ENCODE measurements around the gene COG5. TPM values are rescaled to one million over a fixed set of nuclear protein-coding genes. Genes with fewer than 3 reads are reported as not detected.
A peak's percentile ranks its signal among the peaks of the same experiment; 100 is the strongest.

COG5 gene
- total and polyA plus RNA-seq, 2 donors, result 15.4 to 79.4 TPM

GRCh38 chr7:107480932-107481331, 82.8 kb downstream of the COG5 start:
- Histone ChIP-seq H3K4me1 (ENCODE audit: insufficient read depth) (no peaks in the 10 kb centered on the region), H3K36me3 (ENCODE audit: insufficient read depth) (no peaks in the 10 kb centered on the region), H3K27ac (ENCODE audit: low read depth) (no peak overlapping the region), H3K4me3 (ENCODE audit: low read depth, low read length) (no peak overlapping the region)
- no peak for DNase-seq (ENCODE audit: extremely low spot score)
- WGBS, result 87% methylated on average over 3 of the region's 3 CpGs

- Histone ChIP-seq H3K4me3 (ENCODE audit: low read depth, low read length) (no peak overlapping the region), H3K36me3 (ENCODE audit: insufficient read depth) (no peaks in the 10 kb centered on the region), H3K27ac (ENCODE audit: low read depth) (no peak overlapping the region), H3K4me1 (ENCODE audit: insufficient read depth) (no peaks in the 10 kb centered on the region)
- no peak for DNase-seq (ENCODE audit: extremely low spot score)
- 93% methylated on average over 2 of the region's 2 CpGs for WGBS
These were observed 84.4 kb downstream of the COG5 start for GRCh38 chr7:107479303-107479702.

- no peak for DNase-seq (ENCODE audit: extremely low spot score)
- H3K36me3 ChIP-seq (ENCODE audit: insufficient read depth), result no peaks in the 10 kb centered on the region
- H3K4me1 ChIP-seq (ENCODE audit: insufficient read depth), result no peaks in the 10 kb centered on the region
- no peak overlapping the region for H3K4me3 ChIP-seq (ENCODE audit: low read depth, low read length)
- 86% methylated on average over 5 of the region's 5 CpGs for WGBS
- no peak overlapping the region for H3K27ac ChIP-seq (ENCODE audit: low read depth)
These were observed 89.6 kb downstream of the COG5 start for GRCh38 chr7:107474104-107474521.

DNA sequence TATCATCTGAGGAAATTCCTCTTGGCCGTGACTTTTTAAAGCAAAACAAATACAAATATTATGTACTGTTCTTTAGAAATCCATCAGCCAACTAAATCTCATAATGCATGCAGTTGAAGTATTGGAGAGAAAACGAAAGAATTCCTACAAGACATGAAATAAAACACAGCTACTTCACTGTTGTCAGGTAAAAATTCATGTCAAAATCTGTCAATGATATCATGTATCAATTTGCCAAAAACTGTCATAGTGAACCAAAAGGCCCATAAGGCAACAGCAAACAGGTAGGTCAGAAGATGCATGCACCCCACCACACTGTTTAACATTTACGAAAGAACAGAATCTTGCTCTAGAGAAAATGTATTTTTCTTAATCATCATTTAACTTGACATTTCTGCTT, 91.6 kb downstream of the COG5 start:
- Histone ChIP-seq H3K4me3 (ENCODE audit: low read depth, low read length) (no peak overlapping the region), H3K36me3 (ENCODE audit: insufficient read depth) (no peaks in the 10 kb centered on the region), H3K4me1 (ENCODE audit: insufficient read depth) (no peaks in the 10 kb centered on the region), H3K27ac (ENCODE audit: low read depth) (no peak overlapping the region)
- no peak for DNase-seq (ENCODE audit: extremely low spot score)
- 57% methylated on average over 3 of the region's 3 CpGs for WGBS

GRCh38 chr7:107471292-107472070, 92.2 kb downstream of the COG5 start:
- Histone ChIP-seq H3K27ac (ENCODE audit: low read depth) (no peak overlapping the region), H3K4me1 (ENCODE audit: insufficient read depth) (no peaks in the 10 kb centered on the region), H3K36me3 (ENCODE audit: insufficient read depth) (no peaks in the 10 kb centered on the region), H3K4me3 (ENCODE audit: low read depth, low read length) (no peak overlapping the region)
- 59% methylated on average over 3 of the region's 3 CpGs for WGBS
- no peak for DNase-seq (ENCODE audit: extremely low spot score)

DNA sequence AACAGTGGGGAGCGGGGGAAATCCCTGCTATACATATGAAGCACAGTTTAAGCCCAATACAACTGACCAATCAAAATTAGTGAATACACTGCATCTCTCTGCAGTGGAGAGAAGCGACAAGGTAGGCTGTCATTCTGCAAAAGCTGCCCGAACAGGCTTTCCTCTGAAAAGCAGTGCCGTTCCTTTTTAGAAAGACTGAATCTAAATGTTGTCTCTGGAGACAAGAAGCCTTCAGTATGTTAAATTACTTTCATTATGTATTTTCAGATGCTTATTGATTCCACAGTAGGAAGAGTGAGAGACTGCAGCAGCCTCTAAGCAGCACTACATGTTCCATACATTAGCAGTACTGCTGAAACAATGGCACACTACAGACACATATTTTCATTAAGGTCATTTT, 93.8 kb downstream of the COG5 start, which contains the start of gene GPR22:
Gene GPR22 (plus strand): TSS at position 129 of the 400 bp plus-strand sequence. CDS start 4,004 bp downstream, outside the sequence.
- 89% methylated on average over 4 of the region's 4 CpGs for WGBS
- H3K4me1 ChIP-seq (ENCODE audit: insufficient read depth), result no peaks in the 10 kb centered on the region
- no peaks in the 10 kb centered on the region for H3K36me3 ChIP-seq (ENCODE audit: insufficient read depth)
- H3K4me3 ChIP-seq (ENCODE audit: low read depth, low read length), result no peak within 1 kb of the TSS
- no peak within 1 kb of the TSS for H3K27ac ChIP-seq (ENCODE audit: low read depth)
- no peak for DNase-seq (ENCODE audit: extremely low spot score)

DNA sequence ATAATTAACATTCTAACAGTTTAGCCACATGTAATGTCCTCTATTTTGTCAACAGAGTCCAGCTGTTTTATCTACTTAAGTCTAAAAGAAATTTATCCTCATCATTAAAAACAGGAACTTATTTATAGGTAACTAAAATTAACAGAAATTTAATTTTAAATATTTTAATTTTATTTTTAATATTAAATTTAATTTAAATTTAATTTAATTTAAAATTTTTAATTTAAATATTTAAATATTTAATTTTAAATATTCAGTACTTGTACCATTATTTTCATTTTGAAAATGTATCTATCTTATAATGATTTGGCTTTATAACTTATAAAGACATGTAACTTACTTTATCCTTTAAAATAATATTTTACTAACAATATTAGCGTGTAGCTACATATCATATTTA, 94.9 kb downstream of the COG5 start:
- DNase-seq (ENCODE audit: extremely low spot score), result no peak
- Histone ChIP-seq H3K36me3 (ENCODE audit: insufficient read depth) (no peaks in the 10 kb centered on the region), H3K4me3 (ENCODE audit: low read depth, low read length) (no peak overlapping the region), H3K27ac (ENCODE audit: low read depth) (no peak overlapping the region), H3K4me1 (ENCODE audit: insufficient read depth) (no peaks in the 10 kb centered on the region)
- 95% methylated on average over 1 of the region's 1 CpG for WGBS

- DNase-seq (ENCODE audit: extremely low spot score), result no peak
- Histone ChIP-seq H3K27ac (ENCODE audit: low read depth) (no peak overlapping the region), H3K36me3 (ENCODE audit: insufficient read depth) (no peaks in the 10 kb centered on the region), H3K4me3 (ENCODE audit: low read depth, low read length) (no peak overlapping the region), H3K4me1 (ENCODE audit: insufficient read depth) (no peaks in the 10 kb centered on the region)
- WGBS, result 87% methylated on average over 2 of the region's 2 CpGs
These were observed 95.7 kb downstream of the COG5 start for GRCh38 chr7:107467972-107468371.

DNA sequence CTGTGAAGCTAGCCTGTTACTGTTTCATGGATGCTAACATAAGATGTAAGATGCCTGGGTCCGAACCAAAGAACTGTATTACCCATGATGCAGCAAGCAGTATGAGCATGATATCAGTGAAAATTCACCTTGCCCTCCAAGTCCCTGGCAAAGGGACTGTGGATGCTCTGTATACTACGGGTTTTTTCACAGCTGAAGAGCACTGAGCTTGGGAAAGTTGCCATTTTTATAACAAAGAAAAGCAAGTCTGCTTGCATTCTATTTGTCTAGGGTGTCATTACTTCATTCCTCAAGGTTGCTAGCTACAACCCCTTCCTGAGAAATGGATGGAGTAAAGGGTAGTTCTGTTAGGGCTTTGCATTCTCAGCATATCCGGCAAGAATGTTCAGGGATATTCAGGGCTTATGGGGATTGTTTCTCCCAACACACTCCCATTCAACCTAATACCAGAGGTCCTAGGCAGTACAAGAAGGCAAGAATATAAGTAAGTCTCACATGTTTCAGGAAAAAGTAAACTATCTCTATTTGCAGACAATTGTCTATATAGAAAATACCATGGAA, 99.0 kb downstream of the COG5 start:
- DNase-seq (ENCODE audit: extremely low spot score), result no peak
- Histone ChIP-seq H3K36me3 (ENCODE audit: insufficient read depth) (no peaks in the 10 kb centered on the region), H3K4me1 (ENCODE audit: insufficient read depth) (no peaks in the 10 kb centered on the region), H3K4me3 (ENCODE audit: low read depth, low read length) (no peak overlapping the region), H3K27ac (ENCODE audit: low read depth) (no peak overlapping the region)
- 83% methylated on average over 3 of the region's 3 CpGs for WGBS

- Histone ChIP-seq H3K36me3 (ENCODE audit: insufficient read depth) (no peaks in the 10 kb centered on the region), H3K27ac (ENCODE audit: low read depth) (no peak overlapping the region), H3K4me1 (ENCODE audit: insufficient read depth) (no peaks in the 10 kb centered on the region), H3K4me3 (ENCODE audit: low read depth, low read length) (no peak overlapping the region)
- DNase-seq (ENCODE audit: extremely low spot score), result peak; percentile 37
- WGBS, result 78% methylated on average over 6 of the region's 6 CpGs
These were observed 100.3 kb downstream of the COG5 start for GRCh38 chr7:107463139-107464078.

DNA sequence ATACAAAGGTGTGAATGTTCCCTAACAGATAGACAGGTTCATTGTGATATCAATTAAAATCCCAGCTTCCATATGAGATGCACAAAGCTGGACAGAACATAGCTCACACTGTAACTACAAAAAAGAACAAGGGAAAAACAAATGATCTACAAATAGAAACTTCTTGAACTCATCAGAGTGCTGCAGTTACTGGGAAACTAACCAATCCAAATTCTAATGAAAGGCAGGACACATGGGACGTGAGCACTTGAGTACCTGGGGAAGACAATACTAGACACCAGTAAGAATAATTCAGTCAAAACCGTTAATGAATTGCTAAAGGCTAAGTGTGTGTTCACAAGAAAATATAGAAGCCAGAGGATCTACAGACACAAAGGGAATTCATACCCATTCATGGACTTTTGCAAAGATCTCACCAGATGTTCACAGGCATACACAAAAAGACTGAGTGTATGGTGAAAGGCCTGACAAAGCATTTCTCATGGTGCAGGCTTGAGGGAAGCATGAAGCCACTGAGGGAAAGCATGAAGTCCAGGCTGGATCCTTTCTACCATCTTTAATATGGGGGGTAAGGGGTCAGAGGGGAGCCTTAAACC, 101.7 kb downstream of the COG5 start:
- H3K4me3 ChIP-seq (ENCODE audit: low read depth, low read length), result no peak overlapping the region
- WGBS, result 86% methylated on average over 2 of the region's 2 CpGs
- no peak overlapping the region for H3K27ac ChIP-seq (ENCODE audit: low read depth)
- H3K4me1 ChIP-seq (ENCODE audit: insufficient read depth), result no peaks in the 10 kb centered on the region
- no peaks in the 10 kb centered on the region for H3K36me3 ChIP-seq (ENCODE audit: insufficient read depth)
- DNase-seq (ENCODE audit: extremely low spot score), result no peak

DNA sequence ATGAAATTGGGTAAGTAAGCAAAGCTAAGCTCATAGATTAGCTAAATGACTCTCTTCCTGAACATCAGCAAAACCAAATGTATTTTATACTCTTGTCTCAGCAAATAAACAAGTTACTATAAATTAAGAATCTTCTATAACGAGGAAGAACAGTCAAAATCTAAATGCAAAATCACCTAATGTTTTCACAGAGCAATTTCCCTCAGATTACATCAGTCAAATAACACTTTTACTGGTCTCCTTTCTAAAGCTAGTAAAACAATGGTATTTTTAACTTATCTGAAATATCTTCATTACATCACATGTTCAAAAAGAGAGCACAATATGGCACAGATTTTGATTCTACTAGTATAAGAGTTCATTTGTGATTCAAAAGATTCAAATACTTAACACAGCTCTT, 110.3 kb downstream of the COG5 start:
- 79% methylated on average over 1 of the region's 1 CpG for WGBS
- no peak for DNase-seq (ENCODE audit: extremely low spot score)
- no peaks in the 10 kb centered on the region for H3K36me3 ChIP-seq (ENCODE audit: insufficient read depth)
- H3K4me1 ChIP-seq (ENCODE audit: insufficient read depth), result no peaks in the 10 kb centered on the region
- H3K4me3 ChIP-seq (ENCODE audit: low read depth, low read length), result no peak overlapping the region
- no peak overlapping the region for H3K27ac ChIP-seq (ENCODE audit: low read depth)

DNA sequence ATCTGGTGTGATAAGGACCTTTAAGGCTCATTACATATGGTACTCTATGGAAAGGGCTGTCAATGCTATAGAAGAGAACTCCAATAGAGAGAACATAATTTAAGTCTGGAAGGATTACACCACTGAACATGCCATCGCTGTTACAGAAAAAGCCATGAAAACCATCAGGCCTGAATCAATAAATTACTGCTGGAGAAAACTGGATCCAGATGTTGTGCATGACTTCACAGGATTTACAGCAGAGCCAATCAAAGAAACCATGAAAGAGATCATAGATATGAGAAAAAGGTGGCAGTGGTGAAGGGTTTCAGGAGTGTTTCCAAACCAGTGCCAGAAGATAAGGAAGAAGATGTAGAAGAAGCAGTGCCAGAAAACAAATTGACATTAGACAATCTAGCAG, 112.8 kb downstream of the COG5 start:
- no peak for DNase-seq (ENCODE audit: extremely low spot score)
- Histone ChIP-seq H3K27ac (ENCODE audit: low read depth) (no peak overlapping the region), H3K36me3 (ENCODE audit: insufficient read depth) (no peaks in the 10 kb centered on the region), H3K4me3 (ENCODE audit: low read depth, low read length) (no peak overlapping the region), H3K4me1 (ENCODE audit: insufficient read depth) (no peaks in the 10 kb centered on the region)
- WGBS, result 72% methylated on average over 1 of the region's 1 CpG
